Nephron progenitor cell (in vitro differentiated cells): ENCODE results near the gene ATP9A.
A peak's percentile ranks its signal among the peaks of the same experiment; 100 is the strongest.
"Not testable (repeated sequence)": the region's sequence is repeated elsewhere in the genome, so short reads cannot be mapped to it uniquely, and the experiment has no call there.

Source experiments
- DNase-seq: peaks from one replicate; pipeline ENCODE4 v3.0.0; 2021
- H3K27ac Mint-ChIP-seq: 2 replicates; pipeline ENCODE4 v1.8.0; 2021; ENCODE audit warnings: mild to moderate bottlenecking, moderate library complexity, mixed read lengths
- H3K27me3 Mint-ChIP-seq: 2 replicates; pipeline ENCODE4 v1.8.0; 2021; ENCODE audit warnings: mild to moderate bottlenecking, low read depth, mixed read lengths; ENCODE audit not compliant: poor library complexity
- H3K36me3 Mint-ChIP-seq: 2 replicates; pipeline ENCODE4 v1.8.0; 2021; ENCODE audit warnings: low read depth, mixed read lengths
- H3K4me1 Mint-ChIP-seq: 2 replicates; pipeline ENCODE4 v1.8.0; 2021; ENCODE audit warnings: mixed read lengths
- H3K4me3 Mint-ChIP-seq: 2 replicates; pipeline ENCODE4 v1.8.0; 2021; ENCODE audit warnings: mild to moderate bottlenecking, moderate library complexity, mixed read lengths
- H3K9me3 Mint-ChIP-seq: 2 replicates; pipeline ENCODE4 v1.8.0; 2021; ENCODE audit warnings: mild to moderate bottlenecking, moderate library complexity, mixed read lengths
- TF ChIP-seq, protein P1 (sequence below): fragments of 200-600 bp; sonication (generic); IDR thresholded peaks from 2 replicates; pipeline ENCODE4 v1.5.0; 2021; ENCODE audit warnings: antibody characterized with exemption

The ATP9A gene

GRCh38 chr20:51745804-51746203, 22.4 kb downstream of the ATP9A start:
- TF ChIP-seq, protein P1, sequence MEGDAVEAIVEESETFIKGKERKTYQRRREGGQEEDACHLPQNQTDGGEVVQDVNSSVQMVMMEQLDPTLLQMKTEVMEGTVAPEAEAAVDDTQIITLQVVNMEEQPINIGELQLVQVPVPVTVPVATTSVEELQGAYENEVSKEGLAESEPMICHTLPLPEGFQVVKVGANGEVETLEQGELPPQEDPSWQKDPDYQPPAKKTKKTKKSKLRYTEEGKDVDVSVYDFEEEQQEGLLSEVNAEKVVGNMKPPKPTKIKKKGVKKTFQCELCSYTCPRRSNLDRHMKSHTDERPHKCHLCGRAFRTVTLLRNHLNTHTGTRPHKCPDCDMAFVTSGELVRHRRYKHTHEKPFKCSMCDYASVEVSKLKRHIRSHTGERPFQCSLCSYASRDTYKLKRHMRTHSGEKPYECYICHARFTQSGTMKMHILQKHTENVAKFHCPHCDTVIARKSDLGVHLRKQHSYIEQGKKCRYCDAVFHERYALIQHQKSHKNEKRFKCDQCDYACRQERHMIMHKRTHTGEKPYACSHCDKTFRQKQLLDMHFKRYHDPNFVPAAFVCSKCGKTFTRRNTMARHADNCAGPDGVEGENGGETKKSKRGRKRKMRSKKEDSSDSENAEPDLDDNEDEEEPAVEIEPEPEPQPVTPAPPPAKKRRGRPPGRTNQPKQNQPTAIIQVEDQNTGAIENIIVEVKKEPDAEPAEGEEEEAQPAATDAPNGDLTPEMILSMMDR = no peak
- DNase-seq = no peak
- Mint-ChIP-seq H3K27me3 (peaks cover 6% of the 10 kb centered on the region), H3K27ac (no peak overlapping the region), H3K4me3 (no peak overlapping the region), H3K9me3 (no peaks in the 10 kb centered on the region), H3K4me1 (peaks cover 51% of the 10 kb centered on the region), H3K36me3 (peaks cover 11% of the 10 kb centered on the region)

GRCh38 chr20:51740838-51741237, 27.4 kb downstream of the ATP9A start:
- no peaks in the 10 kb centered on the region for H3K9me3 Mint-ChIP-seq
- no peak for DNase-seq
- H3K27me3 Mint-ChIP-seq = peaks cover 3% of the 10 kb centered on the region
- peaks cover 8% of the 10 kb centered on the region for H3K36me3 Mint-ChIP-seq
- peaks cover 42% of the 10 kb centered on the region for H3K4me1 Mint-ChIP-seq
- no peak overlapping the region for H3K27ac Mint-ChIP-seq
- no peak overlapping the region for H3K4me3 Mint-ChIP-seq
- TF ChIP-seq, protein P1 = no peak

DNA sequence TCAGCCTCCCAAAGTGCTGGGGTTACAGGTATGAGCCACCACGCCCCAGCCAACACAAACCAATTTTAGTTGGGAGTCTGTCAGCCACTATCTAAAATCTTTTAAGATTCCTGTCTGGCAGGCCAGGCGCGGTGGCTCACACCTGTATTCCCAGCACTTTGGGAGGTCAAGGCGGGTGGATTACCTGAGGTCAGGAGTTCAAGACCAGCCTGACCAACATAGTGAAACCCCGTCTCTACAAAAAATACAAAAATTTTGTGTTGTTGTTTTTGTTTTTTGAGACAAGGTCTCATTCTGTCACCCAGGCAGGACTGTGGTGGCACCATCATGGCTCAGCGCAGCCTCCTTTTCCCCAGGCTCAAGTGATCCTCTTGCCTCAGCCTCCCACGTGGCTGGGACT, 27.9 kb downstream of the ATP9A start:
- H3K27me3 Mint-ChIP-seq, H3K27ac Mint-ChIP-seq, H3K4me3 Mint-ChIP-seq, H3K9me3 Mint-ChIP-seq, DNase-seq, H3K36me3 Mint-ChIP-seq: not testable (repeated sequence)
- peaks cover 46% of the 10 kb centered on the region for H3K4me1 Mint-ChIP-seq

DNA sequence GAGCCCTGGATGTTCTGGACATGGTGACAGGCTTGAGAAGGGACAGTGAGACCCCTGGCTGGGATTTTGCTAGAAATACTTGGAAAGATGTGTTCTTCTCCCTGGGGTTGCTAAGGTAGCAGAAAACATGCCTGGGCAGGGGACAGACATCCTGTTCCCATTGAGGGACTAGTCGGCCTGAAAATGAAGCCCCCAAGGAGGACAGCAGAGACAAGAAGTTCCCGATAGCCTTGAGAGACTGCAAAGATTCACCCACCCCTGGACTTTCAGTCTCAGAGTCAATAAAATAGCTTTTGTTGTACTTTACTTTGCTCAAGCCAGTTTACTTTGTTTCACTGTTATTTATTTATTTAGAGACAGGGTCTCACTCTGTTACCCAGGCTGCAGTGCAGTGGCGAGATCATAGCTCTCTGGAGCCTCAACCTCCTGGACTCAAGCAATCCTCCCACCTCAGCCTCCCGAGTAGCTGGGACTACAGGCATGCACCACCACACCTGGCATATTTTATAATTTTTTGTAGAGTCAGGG, 28.4 kb downstream of the ATP9A start:
- Mint-ChIP-seq H3K36me3 (peaks cover 4% of the 10 kb centered on the region), H3K27ac (peak overlapping the region; percentile 78), H3K4me1 (peaks cover 46% of the 10 kb centered on the region), H3K4me3 (no peak overlapping the region), H3K27me3 (no peaks in the 10 kb centered on the region), H3K9me3 (no peaks in the 10 kb centered on the region)
- no peak for DNase-seq
- TF ChIP-seq, protein P1 = no peak

DNA sequence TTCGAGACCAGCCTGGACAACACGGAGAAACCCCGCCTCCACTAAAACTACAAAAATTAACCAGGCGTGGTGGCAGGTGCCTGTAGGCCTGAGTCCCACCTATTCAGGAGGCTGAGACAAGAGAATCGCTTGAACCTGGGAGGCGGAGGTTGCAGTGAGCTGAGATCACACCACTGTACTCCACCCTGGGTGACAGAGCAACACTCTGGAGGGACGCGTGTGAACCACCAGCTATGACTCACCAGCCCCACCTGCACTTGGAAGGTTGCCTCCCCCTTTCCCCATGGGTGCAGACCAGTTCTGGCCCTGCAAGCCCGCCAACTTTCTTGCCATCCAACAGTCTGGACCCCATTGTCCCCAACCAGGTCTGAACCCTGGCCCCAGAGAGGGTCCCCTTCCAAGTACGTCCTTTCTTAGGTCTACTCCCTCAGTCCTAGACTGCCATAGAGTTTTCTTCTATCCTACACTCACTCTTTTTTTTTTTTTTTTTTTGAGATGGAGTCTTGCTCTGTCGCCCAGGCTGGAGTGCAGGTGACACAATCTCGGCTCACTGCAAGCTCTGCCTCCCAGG, 29.2 kb downstream of the ATP9A start:
- H3K36me3 Mint-ChIP-seq = peaks cover 4% of the 10 kb centered on the region
- H3K4me3 Mint-ChIP-seq = no peak overlapping the region

GRCh38 chr20:51738261-51738660, 29.9 kb downstream of the ATP9A start:
- not testable (repeated sequence) for H3K9me3 Mint-ChIP-seq, H3K27me3 Mint-ChIP-seq, DNase-seq, H3K4me3 Mint-ChIP-seq, H3K36me3 Mint-ChIP-seq, H3K27ac Mint-ChIP-seq
- peaks cover 46% of the 10 kb centered on the region for H3K4me1 Mint-ChIP-seq

More for the DNA sequence above, 29.2 kb downstream of the ATP9A start:
- Mint-ChIP-seq H3K9me3 (no peaks in the 10 kb centered on the region), H3K27me3 (no peaks in the 10 kb centered on the region), H3K4me1 (peaks cover 46% of the 10 kb centered on the region), H3K27ac (peak overlapping the region; percentile 78)
- no peak for DNase-seq
- TF ChIP-seq, protein P1 = no peak

DNA sequence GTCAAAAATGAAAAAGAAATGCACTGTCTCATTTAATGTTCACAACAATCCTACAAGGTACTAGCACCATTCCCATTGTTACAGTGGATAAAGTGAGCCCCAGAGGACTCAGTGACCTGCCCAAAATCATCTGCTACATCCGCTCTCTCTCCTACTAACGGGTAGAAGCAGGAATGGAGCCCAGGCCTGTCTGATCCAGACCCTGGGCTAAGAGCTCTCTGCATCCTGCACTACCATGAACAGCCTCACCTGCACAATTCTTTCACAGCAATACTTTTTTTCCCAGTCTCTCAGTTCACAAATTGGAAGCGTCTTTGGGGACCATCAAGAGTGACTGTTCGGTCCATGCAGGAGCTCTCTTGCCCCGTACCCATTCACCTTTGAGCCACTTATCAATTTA, 31.2 kb downstream of the ATP9A start:
- no peak for DNase-seq
- H3K27ac Mint-ChIP-seq = no peak overlapping the region
- peaks cover 4% of the 10 kb centered on the region for H3K36me3 Mint-ChIP-seq

More for the DNA sequence above, 31.2 kb downstream of the ATP9A start:
- no peak overlapping the region for H3K4me3 Mint-ChIP-seq
- TF ChIP-seq, protein P1 = no peak
- no peaks in the 10 kb centered on the region for H3K9me3 Mint-ChIP-seq
- peaks cover 42% of the 10 kb centered on the region for H3K4me1 Mint-ChIP-seq
- no peaks in the 10 kb centered on the region for H3K27me3 Mint-ChIP-seq
